MCF 10A (cell line): ENCODE results near the gene KIZ. TPM values are rescaled to one million over a fixed set of nuclear protein-coding genes. Genes with fewer than 3 reads are reported as not detected.

ENCODE experiments used
- BruUV-seq: library from RNA; stranded (reverse); fragments of 400-500 nt; replicated peaks from 2 replicates; lab custom pipeline; 2021; lab: Mats Ljungman, UMichigan
- CTCF ChIA-PET: fragments of 300-600 bp; sonication (Branson Sonifier 250); formaldehyde crosslinking; extraction: SDS; loops from one replicate; lab custom pipeline; 2021; ENCODE audit warnings: antibody characterized with exemption, inconsistent platforms; lab: Yijun Ruan, JAX
- POLR2A ChIA-PET: fragments of 300-600, 350-650 bp; sonication (Branson Sonifier 250); formaldehyde crosslinking; extraction: SDS; loops from one replicate; lab custom pipeline; 2020; ENCODE audit warnings: antibody characterized with exemption, inconsistent platforms; lab: Yijun Ruan, JAX
- DNase-seq: peaks from one replicate; pipeline ENCODE4 v3.0.0-alpha.2; 2018; ENCODE audit not compliant: unreplicated experiment
- H3K27ac Mint-ChIP-seq: one replicate; pipeline ENCODE4 v1.8.0; 2022; ENCODE audit warnings: mild to moderate bottlenecking, low read depth, mixed read lengths; ENCODE audit not compliant: unreplicated experiment
- H3K27me3 Mint-ChIP-seq: one replicate; pipeline ENCODE4 v1.8.0; 2022; ENCODE audit warnings: mixed read lengths; ENCODE audit not compliant: insufficient read depth, unreplicated experiment
- H3K36me3 Mint-ChIP-seq: one replicate; pipeline ENCODE4 v1.8.0; 2022; ENCODE audit warnings: mild to moderate bottlenecking, moderate library complexity, mixed read lengths; ENCODE audit not compliant: insufficient read depth, unreplicated experiment
- H3K4me1 Mint-ChIP-seq: one replicate; pipeline ENCODE4 v1.8.0; 2022; ENCODE audit warnings: mixed read lengths; ENCODE audit not compliant: insufficient read depth, unreplicated experiment
- H3K4me3 Mint-ChIP-seq: one replicate; pipeline ENCODE4 v1.8.0; 2022; ENCODE audit warnings: mild to moderate bottlenecking, moderate library complexity, mixed read lengths; ENCODE audit not compliant: unreplicated experiment
- H3K9me3 Mint-ChIP-seq: one replicate; pipeline ENCODE4 v1.8.0; 2022; ENCODE audit warnings: mixed read lengths; ENCODE audit not compliant: unreplicated experiment
- intact Hi-C: fragments of 100-400 bp; cut with micrococcal nuclease; formaldehyde crosslinking; loops from 2 replicates; pipeline ENCODE4 v1.14.1; 2022
- total RNA-seq: library from RNA; stranded (reverse); gene quantifications from 2 replicates; pipeline ENCODE4 v1.2.3, GENCODE V29; 2022
- TF ChIP-seq, protein P1 (sequence below): fragments of 200-600 bp; IDR thresholded peaks from one replicate; pipeline ENCODE4 v1.8.0; 2022; ENCODE audit warnings: antibody characterized with exemption, mild to moderate bottlenecking; ENCODE audit not compliant: unreplicated experiment

The KIZ gene
- total RNA-seq, 1 experiment from 2014 or later = 56.1 TPM

DNA sequence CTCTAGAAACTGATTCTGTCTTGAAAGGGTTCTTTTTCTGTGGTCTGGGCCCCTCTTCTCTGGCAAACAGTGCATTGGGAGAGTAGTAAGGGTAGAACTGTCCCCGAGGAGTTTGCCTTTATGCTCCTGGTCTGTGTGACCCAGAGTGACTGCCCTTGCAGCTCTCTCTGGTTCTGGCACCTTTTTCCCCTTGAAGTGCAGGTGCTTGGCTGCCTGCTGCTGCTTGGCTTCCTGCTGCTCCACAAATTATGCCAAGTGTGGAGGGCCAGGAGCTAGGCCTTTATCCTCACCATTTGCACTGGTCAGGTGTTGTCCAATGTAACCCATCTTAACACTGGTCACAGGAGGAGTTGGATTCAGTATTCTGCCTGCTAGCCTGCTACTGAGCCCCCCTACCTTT lies 11.2 kb downstream of the KIZ start:
- TF ChIP-seq, protein P1, sequence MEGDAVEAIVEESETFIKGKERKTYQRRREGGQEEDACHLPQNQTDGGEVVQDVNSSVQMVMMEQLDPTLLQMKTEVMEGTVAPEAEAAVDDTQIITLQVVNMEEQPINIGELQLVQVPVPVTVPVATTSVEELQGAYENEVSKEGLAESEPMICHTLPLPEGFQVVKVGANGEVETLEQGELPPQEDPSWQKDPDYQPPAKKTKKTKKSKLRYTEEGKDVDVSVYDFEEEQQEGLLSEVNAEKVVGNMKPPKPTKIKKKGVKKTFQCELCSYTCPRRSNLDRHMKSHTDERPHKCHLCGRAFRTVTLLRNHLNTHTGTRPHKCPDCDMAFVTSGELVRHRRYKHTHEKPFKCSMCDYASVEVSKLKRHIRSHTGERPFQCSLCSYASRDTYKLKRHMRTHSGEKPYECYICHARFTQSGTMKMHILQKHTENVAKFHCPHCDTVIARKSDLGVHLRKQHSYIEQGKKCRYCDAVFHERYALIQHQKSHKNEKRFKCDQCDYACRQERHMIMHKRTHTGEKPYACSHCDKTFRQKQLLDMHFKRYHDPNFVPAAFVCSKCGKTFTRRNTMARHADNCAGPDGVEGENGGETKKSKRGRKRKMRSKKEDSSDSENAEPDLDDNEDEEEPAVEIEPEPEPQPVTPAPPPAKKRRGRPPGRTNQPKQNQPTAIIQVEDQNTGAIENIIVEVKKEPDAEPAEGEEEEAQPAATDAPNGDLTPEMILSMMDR = no peak
- no peaks in the 10 kb centered on the region for H3K9me3 Mint-ChIP-seq
- no peaks in the 10 kb centered on the region for H3K27me3 Mint-ChIP-seq
- intact Hi-C loops = no loop called here
- ChIA-PET POLR2A (interaction anchor here (0.5 to 3.5 kb wide), 4 partner anchors 9 to 72 kb away, joined by 3 to 19 read pairs (median 4); partner anchors contain the start of gene KIZ), CTCF (interaction anchor here (0.6 to 2.0 kb wide), 4 partner anchors 98 to 478 kb away, joined by 3 to 6 read pairs (median 3); no protein-coding TSS in a partner anchor)
- no peak overlapping the region for H3K27ac Mint-ChIP-seq
- peaks cover 59% of the 10 kb centered on the region for H3K36me3 Mint-ChIP-seq
- H3K4me1 Mint-ChIP-seq = no peaks in the 10 kb centered on the region
- no peak overlapping the region for H3K4me3 Mint-ChIP-seq
- no peak for DNase-seq
- no TSS peak for BruUV-seq

DNA sequence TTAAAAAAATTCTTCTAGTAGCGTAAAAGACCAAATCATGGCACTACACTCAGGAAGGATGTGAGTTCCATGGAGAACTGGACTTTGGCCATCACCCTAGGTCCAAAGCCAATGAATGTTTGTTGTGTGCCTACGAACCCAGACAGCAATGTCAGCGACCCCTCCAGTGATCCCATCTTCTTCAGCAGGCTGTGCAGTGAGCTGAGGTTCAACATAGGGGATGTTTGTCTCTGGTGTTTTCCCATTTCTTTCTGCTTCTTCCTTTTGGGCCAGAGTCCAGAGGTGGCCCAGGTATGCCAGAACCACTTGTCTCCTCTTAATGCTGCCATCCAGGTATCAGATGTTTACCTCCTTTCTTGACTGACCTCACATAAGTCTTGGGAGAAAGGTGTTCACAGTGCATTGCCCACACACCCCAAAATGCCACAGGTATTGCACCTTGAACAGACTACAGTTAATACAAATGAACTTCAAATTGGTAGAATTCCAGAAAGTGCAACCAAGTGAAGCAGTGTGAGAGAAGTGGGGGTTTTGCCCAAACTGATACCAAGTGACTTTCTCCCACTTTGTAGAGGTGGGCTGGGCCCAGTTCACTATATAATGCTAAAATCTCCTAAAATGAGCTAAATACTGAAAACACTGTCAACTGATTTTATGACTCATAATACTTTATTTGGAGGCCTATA lies 14.1 kb downstream of the KIZ start:
- CTCF ChIA-PET = interaction anchor here (0.6 to 1.5 kb wide), 6 partner anchors 43 to 480 kb away, joined by 3 to 5 read pairs (median 3); no protein-coding TSS in a partner anchor
- Mint-ChIP-seq H3K27ac (no peak overlapping the region), H3K36me3 (peaks cover 41% of the 10 kb centered on the region), H3K9me3 (no peaks in the 10 kb centered on the region), H3K4me1 (no peaks in the 10 kb centered on the region), H3K27me3 (no peaks in the 10 kb centered on the region), H3K4me3 (no peak overlapping the region)
- POLR2A ChIA-PET = interaction anchor here (0.7 to 3.5 kb wide), 5 partner anchors 8 to 162 kb away, joined by 3 to 14 read pairs (median 3); partner anchors contain the start of gene KIZ
- no peak for DNase-seq
- TF ChIP-seq, protein P1 = no peak
- intact Hi-C loops = no loop called here
- BruUV-seq = no TSS peak

DNA sequence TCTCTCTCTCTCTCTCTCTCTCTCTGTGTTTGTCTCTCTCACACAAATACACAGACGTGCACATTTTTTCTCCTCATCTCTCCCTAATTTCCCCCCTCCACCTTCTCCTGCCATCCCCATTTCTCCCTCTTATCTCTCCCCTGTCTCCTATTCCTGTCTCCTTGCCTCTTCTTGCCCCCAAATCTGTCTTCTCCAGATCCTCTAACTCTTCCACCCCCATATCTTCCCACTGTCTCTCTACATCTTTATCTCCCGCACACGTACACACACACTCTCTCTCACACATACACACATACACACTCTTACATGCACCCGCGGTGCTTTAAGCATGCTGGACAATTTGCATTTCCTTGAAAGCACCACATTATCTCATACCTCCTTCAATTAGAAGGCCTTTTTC lies 15.9 kb downstream of the KIZ start:
- TF ChIP-seq, protein P1 = no peak
- no peaks in the 10 kb centered on the region for H3K9me3 Mint-ChIP-seq
- no peak for DNase-seq
- no peak overlapping the region for H3K4me3 Mint-ChIP-seq
- ChIA-PET CTCF (interaction anchor here (0.9 kb wide), 1 partner anchor 16 kb away, joined by 3 read pairs; the partner anchor contains the start of gene KIZ), POLR2A (interaction anchor here (1.2 to 3.5 kb wide), 2 partner anchors 14 to 16 kb away, joined by 5 to 14 read pairs; partner anchors contain the start of gene KIZ)
- H3K27ac Mint-ChIP-seq = no peak overlapping the region
- no TSS peak for BruUV-seq
- H3K4me1 Mint-ChIP-seq = no peaks in the 10 kb centered on the region
- H3K27me3 Mint-ChIP-seq = no peaks in the 10 kb centered on the region
- intact Hi-C loops = no loop called here
- peaks cover 31% of the 10 kb centered on the region for H3K36me3 Mint-ChIP-seq

DNA sequence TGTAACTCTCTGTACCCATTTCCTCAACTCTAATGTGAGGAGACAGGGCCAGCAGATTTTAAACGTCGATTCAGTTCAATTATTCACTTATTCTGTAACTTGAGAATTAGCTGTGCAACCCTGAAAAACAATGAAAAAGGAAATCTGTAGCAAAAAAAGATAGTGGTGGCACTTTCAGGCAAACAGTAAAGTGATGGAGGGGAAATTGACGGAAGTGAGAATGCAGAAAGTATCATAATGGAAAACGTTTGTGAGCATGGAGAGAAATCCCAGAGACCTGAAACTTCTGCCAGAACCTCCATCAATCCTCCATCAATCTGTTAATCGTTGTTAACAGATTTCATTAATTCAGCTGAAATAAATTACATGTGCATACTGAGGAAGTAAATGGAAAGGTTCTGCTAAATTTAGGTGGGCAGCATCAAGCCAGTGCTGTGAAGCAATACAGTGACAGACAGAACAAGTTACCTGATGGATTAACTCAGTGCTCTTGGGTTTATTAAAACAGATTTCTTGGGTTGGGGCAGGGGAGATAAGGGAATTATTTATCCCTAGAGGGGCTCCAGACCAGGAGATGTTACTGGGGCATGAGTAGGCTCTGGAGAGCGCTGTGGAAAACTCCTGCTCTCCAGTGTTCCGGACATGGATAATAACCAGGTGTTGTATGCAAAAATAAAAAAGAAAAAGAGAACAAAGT lies 17.5 kb downstream of the KIZ start:
- ChIA-PET CTCF (interaction anchor here (0.5 to 1.3 kb wide), 3 partner anchors 41 to 309 kb away, joined by 3 to 4 read pairs (median 3); no protein-coding TSS in a partner anchor), POLR2A (interaction anchor here (1.2 kb wide), 1 partner anchor 18 kb away, joined by 3 read pairs; the partner anchor contains the start of gene KIZ)
- Mint-ChIP-seq H3K27ac (no peak overlapping the region), H3K4me3 (no peak overlapping the region), H3K9me3 (no peaks in the 10 kb centered on the region), H3K27me3 (no peaks in the 10 kb centered on the region), H3K4me1 (peaks cover 8% of the 10 kb centered on the region), H3K36me3 (peaks cover 17% of the 10 kb centered on the region)
- no TSS peak for BruUV-seq
- DNase-seq = no peak
- TF ChIP-seq, protein P1 = no peak
- intact Hi-C loops = no loop called here
